GM18873 (cell line): ENCODE results near the gene C17orf50.
A peak's percentile ranks its signal among the peaks of the same experiment; 100 is the strongest.
"Not testable (repeated sequence)": the region's sequence is repeated elsewhere in the genome, so short reads cannot be mapped to it uniquely, and the experiment has no call there.

Source experiments
- ATAC-seq: cut with Tn5 transposase; IDR thresholded peaks from one replicate; pipeline ENCODE4 v1.9.1; 2021; ENCODE audit warnings: mild to moderate bottlenecking, moderate library complexity, moderate number of reproducible peaks; ENCODE audit not compliant: unreplicated experiment, low FRiP score

C17orf50 gene

DNA sequence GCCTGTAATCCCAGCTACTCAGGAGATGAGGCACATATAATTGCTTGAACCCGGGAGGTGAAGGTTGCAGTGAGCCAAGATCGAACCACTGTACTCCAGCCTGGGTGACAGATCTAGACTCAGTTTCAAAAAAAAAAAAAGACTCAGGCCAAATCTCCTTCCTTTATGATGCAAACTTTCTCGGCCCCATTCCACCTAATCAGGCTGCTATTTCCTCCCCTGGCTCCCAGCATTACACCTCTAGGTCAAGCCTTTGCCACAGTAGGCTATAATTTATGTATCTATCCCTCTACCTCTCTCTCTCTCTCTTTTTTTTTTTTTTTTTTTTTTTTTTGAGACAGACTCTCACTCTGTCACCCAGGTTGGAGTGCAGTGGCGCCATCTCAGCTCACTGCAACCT is 9.1 kb upstream of the C17orf50 start:
- not testable (repeated sequence) for ATAC-seq

DNA sequence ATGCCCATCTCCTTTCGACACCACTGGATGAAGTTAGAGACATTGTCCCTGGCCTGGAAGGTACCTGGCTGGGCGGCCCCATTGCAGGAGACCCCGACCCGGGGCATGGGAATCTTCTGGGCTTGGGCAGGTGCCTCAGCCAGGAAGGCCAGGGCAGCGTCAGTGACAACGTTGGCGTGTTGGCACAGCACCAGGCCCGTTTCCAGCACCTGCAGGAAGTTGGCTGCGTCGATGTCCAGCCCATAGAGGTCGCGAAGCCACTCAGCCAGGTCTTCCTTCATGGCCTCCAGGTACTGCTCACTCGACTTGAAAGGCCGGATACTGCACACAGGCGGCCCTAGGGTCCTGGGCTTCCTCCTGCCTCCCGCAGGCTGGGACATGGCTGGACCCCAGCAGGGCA is 8.2 kb upstream of the C17orf50 start:
- no peak for ATAC-seq

DNA sequence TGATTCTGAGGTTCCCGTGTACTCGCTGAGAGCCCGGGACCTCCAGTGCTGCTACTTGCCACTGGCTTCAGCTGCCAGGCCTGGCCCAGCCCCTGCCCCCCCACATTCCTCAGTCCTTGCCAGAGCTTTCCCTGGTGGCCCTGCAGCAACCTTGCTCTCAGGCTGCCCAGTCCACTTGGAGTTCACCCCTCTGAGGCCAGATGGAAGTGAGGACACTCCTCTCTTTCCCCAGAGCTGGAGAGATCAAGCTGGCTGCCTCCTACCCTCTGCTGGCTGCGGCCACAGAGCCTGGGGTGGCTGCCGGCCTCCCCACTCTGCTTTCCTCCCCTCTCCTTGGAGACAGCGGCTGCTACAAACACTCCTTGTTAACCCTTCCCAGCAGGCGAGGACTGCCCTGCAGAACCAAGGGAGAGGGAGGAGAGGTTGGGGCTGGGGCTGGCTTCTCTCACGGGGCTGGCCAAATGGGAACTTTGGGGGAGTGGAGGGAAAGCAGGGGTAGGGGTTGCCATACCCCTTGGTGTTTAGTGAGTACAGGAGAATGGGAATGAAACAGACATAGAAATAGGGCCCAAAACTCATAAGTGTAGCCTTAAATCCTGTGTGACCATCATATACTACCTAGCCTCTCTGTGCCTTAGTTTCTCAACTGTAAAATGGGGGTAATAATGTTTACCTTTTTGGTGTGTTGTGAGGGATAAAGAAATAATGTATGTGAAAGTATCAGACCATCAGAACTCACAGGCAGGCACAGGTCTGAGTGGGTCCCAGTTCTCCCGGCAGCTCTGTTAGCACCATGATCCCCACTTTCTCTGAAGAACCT is 7.5 kb upstream of the C17orf50 start, which contains the start of gene GAS2L2:
GAS2L2 (minus strand) TSS at position 295 of the 820 bp plus-strand sequence. CDS start 389 bp downstream, outside the sequence.
- no peak for ATAC-seq

DNA sequence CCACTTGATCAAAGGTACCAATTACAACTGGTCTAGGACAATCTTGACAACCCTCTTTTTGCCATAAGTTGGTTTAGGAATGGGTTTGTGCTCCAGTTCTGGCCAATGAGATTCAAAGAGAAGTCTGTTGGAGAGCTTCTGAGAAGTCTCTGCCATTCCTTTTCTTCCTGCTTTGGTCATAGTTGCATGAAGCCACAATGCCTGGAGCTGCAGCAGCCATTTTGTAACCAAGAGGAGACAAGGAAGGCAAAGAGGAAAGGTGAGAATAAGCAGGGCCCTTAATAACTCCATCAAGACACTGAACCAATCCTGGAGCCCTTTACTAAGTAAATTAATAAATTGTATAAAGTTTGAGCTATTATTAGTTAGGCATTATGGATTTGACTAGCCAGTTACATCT is 3.4 kb upstream of the C17orf50 start:
- ATAC-seq, result no peak

DNA sequence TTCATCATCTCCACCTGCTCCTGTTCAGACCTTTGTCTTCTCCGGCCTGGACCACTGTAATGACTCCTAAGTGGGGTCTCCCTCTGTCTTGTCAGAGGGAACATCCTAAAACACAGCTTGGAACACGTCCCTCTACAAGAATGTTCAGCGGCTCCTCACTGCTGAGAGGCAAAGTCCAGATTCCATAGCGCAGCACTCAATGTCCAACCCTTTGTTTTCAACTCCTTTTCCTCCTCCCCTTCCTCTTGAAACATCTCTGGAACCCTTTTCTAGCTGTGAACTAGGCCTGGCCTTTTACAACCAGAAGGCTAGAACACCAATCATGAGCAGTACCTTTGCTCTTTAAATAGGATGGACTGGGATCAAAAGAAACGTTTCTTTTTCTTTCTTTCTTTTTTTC is 914 bp downstream of the C17orf50 start:
- ATAC-seq, result no peak

DNA sequence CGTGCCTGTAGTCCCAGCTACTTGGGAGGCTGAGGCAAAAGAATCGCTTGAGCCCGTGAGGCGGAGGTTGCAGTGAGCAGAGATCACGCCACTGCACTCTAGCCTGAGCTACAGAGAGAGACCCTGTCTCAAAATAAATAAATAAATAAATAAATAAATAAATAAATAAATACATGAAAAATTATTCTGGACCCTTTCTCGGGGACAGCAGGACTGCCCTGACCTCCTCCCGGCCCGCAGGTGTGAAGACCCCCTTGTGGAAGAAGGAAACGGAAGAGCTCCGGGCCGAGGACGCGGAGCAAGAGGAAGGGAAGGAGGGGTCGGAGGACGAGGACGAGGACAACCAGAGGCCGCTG is 3.1 kb downstream of the C17orf50 start:
- no peak for ATAC-seq

DNA sequence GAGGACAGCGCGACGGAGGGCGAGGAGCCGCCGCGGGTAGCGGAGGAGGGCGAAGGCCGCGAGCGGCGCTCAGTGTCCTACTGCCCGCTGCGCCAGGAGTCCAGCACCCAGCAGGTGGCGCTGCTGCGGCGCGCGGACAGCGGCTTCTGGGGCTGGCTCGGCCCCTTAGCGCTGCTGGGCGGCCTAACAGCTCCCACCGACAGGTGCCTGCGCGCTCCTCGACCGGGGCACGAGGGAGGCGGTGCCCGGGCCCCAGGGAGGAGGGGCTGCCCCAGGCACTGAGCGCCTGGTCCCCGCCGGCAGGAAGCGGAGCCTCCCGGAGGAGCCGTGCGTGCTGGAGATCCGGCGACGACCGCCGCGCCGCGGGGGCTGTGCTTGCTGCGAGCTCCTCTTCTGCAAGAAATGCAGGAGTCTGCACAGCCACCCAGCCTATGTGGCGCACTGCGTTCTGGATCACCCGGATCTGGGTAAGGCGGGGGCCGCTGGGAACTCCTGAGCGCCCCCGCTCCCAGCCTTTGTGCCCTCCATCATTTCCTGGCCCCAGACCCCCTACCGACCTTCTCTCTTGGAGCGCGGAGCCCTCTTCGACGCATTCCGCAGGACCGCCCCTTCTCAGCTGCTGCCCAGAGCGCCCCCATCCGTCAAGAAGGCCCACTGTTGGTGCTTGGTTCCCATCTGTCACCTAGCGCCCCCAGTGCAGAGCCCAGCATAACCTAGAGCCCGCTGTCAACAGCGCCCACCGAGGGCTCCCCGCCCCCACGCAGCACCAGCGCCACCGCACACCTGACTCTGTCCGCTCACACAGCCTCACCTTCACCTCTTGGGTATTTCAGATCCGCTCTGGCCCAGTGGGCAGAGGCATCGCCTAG is 3.7 kb downstream of the C17orf50 start:
- ATAC-seq, result peak; percentile 62

DNA sequence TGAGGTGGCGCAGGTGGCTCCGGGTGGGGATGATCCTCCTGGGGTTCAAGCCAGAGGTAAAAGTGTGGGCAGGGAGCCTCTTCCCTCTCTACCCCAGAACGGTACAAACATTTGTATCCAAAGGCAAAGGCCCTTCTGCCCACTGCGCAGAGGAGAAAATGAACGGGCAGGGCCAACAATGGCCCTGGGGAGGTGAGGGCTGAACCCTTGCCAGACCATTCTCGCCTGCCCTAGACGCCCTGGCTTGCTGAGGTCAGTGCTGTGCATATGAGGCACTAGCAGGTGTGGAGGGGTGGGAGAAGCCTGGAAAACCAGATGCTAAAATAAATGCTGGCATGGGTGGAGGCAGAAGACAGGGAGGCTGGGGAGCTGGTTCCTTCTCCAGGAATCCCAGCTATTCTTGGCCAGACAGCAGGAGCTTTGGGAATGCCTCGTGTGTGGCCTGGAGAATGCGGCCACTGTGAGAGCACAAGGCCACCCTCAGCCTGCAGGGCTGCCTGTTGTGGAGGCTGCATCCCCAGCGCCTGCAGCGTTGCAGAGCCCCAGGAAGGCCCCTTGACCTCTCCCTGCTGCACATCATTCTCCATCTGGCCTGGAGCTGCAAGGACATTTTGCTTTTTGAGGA is 4.5 kb downstream of the C17orf50 start:
- no peak for ATAC-seq

DNA sequence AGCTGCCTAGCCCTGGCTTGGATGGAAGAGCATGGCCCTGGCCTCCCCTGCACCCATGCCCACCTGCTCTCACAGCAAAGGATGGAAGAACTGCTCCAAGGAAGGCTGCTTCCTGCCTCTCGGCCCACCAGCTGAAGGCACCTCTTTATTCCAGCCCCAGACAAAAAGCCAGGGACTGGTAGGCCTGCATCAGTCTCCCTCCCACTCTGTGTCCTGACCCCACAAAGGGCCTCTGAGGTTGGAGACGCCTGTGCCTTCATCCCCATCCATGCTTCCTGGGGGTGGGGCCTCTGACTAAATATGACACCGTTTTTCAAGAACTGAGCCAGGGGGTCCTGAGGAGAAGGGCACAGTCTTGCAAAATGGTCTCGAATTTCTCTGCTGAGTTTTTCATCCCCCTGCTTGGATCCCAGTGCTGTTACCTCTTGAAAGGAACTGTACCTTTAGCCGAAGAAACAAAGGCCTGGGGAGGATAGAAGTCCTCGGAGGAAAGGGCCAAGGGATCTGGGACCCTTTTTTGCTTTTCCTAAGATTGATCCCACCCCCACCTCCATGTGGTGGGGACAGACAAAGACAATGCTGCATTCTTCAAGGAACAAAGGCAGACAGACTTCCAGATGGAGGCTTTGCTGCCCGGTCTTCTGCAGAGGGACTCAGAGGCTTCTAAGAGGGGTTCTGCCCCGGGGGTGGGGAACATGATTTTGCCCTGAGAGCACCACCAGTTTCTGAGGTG is 5.2 kb downstream of the C17orf50 start:
- ATAC-seq, result no peak

DNA sequence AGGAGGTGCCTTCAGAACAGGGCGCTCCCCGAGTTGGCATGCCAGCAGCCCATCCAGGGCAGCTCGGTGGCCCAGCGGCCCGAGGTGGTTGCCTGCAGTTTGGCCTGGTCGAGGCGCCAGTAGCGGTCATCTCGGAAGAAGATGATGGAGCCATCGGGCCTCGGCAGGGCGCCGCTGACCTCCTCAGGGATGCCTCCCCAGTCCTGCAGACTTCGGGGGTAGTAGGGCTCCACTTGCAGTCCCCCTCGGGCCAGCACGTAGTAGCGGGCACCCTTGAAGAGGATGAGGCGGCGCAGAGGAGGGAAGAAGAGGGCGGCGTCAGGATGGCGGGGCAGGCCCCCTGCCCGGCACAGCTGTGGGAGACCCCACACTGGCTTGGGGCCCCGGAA is 5.8 kb downstream of the C17orf50 start:
- no peak for ATAC-seq

DNA sequence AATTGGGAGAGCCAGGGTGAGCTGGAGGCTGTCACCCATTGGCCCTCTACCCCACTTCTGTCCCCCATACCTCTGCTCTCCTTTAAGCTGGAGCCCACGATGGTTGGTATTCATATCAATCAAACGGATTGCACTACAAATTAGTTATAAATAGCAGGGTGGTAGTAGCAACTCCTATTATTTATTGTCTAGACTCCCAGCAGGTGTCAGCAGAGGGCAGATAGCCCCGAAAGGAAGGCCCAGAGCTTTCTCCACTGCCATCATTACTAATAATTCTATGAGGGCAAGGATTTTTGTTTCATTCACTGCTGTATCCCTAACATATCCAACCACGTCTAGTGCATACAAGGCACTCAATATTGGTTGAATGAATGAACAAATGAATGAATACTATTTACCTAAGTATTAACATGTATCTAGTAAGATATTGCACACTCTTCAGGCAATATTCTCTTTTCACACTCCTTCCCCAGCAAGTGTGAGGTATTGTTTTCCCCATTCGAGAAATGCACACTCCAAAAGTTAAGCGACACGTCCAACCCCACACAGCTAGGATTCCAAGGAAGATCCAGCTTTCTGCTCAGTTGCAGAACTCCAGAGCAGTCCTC is 6.3 kb downstream of the C17orf50 start:
- ATAC-seq, result no peak

DNA sequence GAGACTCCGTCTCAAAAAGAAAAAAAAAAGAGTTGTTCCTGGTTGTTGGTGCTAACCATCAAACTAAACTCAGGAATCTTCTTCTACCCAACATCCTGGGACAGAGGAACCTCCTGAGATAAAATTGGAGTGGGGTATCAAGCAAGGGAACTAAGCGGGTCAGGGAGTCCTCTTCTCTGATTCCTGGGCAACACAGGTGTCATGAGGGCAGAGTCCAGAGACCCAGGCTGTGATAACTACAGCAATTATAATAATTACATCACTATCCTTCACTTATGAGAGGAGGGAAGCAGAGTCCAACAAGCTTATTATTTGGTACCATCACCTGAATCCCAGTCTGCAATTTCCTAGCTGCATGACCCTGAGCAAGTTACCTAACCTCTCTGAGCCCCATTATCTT is 8.1 kb downstream of the C17orf50 start:
- ATAC-seq, result no peak

DNA sequence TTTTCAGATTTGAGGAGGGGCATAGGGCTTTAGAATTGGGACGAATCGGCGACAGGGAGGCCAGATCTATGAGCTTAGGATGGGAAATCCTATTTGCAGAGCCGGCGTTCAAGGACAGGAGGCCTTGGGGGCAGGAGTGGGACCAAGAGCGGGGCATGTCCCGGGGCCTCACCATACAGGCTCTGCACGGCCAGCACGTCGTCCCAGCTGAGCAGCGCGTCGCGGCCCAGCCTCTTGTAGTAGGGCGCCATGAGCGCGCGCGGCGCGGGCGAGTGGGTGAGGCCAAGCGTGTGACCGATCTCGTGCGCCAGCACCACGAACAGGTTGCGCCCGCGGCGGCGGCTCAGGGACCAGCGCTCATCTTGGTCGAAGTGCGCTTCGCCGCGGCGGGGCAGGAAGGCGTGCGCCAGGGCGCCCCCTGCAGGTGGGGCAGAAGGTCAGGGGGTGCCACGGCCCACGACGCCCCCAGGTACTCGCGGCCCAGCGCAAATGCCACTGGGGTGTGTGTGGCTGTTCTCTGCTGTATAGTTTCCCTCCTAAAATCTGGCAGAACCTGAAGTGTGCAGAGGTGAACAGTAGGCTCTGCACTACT is 9.3 kb downstream of the C17orf50 start:
- ATAC-seq, result no peak

DNA sequence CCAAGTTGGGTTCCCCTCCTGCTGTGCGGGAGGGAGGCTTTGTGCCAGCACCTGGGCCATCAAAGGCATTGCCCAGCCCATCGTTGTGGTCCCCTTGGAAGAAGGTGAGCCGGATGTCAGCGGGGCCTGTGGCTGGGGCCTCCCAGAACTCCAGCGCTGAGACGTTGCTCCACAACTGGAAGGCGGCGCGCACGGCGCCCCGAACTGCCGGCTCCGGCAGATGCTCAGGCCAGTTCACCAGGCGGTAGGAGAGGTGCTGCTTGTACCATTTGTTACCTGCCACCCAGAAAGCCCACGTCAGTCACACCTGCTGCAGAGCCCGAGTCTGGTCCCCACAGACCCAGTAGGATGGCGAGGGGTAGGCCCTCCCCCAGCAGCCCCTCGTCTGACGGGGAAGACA is 12.4 kb downstream of the C17orf50 start:
- ATAC-seq, result no peak

DNA sequence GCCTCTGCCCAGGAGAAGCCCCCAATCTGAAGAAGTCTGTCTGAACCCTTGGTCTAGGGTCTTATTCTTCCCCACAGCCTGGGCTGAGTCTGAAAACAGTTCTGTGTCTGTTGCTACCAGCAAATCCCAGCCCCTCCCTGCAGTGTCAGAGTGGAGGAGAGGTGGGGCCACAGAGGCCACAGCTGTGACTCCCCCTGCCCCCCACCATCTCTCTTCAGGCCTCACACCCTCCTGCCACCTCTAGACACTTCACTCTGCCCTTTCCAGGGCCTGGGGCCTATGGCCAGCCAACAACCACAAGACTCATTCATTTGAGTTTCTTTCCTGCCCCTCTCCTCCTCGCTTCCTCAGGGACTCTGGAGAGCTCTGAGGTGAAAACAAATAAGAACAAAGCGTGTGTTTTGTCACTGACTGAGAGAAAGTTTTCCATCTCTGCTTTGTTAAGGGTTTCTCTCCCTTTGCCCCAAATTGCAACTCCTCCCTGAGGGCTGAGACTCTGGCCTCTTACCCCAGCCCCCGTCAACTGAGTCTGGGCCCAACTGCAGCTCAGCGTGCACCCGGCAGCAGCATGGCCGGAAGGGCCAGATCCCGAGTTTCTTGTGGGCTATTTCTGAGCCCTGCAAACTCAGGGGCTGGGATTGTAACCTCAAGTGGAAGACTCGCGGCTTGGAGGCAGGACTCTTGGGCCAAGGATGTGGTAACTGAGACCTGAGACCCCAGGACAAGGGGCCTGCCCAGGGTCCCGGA is 13.2 kb downstream of the C17orf50 start:
- no peak for ATAC-seq

DNA sequence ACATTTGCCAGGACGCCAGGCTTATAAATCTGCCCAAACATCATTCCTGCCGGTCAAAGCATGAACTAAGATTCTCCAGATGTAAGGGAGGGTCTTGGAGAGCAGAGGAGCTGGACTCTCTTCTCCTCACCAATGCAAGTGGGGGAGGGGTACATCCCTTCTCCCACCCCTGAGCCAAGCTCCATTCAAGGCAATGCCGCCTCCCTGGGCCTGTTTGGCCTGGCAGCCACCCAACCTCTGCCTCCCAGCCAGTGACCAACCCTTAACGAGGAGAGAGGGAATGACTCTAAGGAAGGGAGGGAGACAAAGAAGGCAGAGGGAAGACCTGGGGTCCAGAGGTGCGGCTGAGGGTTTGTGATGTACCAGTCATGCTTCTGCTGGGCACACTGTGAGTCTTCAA is 13.8 kb downstream of the C17orf50 start:
- no peak for ATAC-seq

DNA sequence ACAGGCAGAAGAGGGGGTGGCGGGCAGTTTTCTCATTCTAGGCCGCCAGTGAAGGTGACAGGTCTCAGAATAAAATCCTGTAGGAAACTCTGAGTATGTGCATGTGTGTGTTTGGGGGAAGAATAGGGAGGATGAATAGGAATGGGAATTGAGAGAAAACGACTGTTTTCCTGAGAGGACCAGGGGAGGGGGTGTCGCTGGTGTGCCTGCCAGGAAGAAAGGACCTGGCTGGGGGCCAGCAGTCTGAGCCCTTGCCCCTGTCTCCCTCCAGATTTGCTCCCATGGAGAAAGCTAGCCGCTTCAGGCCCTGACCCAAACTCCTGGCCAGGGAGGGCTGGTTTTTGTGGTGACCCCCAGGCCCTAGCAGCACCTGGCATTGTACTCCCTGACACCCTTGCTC is 14.4 kb downstream of the C17orf50 start:
- ATAC-seq, result no peak

DNA sequence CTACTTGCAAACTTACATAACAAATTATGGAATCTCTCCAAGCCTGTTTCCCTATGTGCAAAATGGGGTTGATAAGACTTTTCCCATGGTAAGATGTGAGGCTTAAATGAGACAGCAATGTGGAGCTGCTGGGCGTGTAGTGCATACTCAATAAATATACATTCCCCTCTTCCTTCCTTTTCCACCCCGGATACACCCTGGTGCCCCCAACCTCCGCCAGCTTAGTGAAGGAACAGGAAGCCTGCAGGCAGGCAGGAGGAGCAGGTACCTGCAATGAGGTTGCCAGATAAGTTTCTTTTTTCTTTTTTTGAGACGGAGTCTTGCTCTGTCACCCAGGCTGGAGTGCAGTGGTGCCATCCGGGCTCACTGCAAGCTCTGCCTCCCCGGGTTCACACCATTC is 14.9 kb downstream of the C17orf50 start:
- no peak for ATAC-seq

DNA sequence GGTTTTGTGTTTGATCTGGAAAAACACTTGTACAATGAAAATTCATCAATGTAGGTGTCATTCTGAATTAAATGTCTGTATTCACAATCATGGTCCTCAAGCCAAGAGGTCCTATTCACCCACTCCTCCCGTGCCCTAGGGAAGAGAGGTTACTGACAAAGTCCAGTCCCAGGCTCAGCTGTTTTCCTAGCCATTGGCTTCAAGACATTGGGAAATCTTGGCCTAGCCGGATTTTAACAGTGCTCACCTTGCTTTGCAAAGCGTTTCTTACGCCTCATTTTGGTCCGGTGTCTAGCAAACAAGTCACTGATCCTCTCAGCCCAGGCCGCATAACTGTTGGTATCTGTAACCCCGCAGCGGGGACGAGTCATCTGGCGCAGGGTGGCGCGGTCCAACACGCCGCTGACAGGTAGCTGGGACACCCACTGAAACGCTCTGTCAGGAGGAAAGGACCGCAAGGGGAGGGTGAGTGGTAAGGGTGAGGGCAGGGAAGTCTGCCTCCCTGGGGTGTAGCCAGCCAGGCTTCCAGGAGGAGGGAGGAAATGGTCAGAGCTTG is 18.0 kb downstream of the C17orf50 start:
- no peak for ATAC-seq
